H1 (cell line): ENCODE measurements around the gene HMGN2. TPM values are rescaled to one million over a fixed set of nuclear protein-coding genes. Genes with fewer than 3 reads are reported as not detected.

Experiments used
- CTCF ChIA-PET: fragments of 300-600 bp; sonication (Branson Sonifier 250); formaldehyde crosslinking; loops from one replicate; lab custom pipeline; 2021; ENCODE audit not compliant: partially characterized antibody; lab: Charles Lee
- POLR2A ChIA-PET: fragments of 300-600 bp; sonication (Branson Sonifier 250); formaldehyde crosslinking; loops from one replicate; lab custom pipeline; 2021; ENCODE audit warnings: inconsistent platforms; ENCODE audit not compliant: partially characterized antibody; lab: Charles Lee
- DNase-seq, 2 experiments: peaks; one replicate each; pipeline versions ENCODE4 v3.0.0 to v3.0.0-alpha.2; 2010 to 2022; ENCODE audit warnings: low spot score in 2 of 2, low read depth in 1 of 2, mixed read lengths in 1 of 2
- FAIRE-seq: peaks from 2 replicates; lab custom pipeline; 2011; peaks lifted over from hg19 to GRCh38; lab: Jason Lieb, UNC
- H2AFZ ChIP-seq: 2 replicates; pipeline ENCODE4 v1.8.1; 2012; ENCODE audit warnings: low read length, inconsistent platforms
- H2AK5ac ChIP-seq: 2 replicates; pipeline ENCODE4 v1.6.1; 2013; ENCODE audit warnings: low read depth, low read length
- H2BK120ac ChIP-seq: replicated peaks from 2 replicates; pipeline ENCODE3; 2013; ENCODE audit warnings: low read depth, low read length, inconsistent platforms
- H2BK12ac ChIP-seq: 2 replicates; pipeline ENCODE4 v1.6.1; 2013; ENCODE audit warnings: low read depth, low read length
- H2BK15ac ChIP-seq: 2 replicates; pipeline ENCODE4 v1.6.1; 2013; ENCODE audit warnings: low read length
- H2BK20ac ChIP-seq: 2 replicates; pipeline ENCODE4 v1.6.1; 2013; ENCODE audit warnings: low read length
- H2BK5ac ChIP-seq: 2 replicates; pipeline ENCODE4 v1.6.1; 2013; ENCODE audit warnings: low read depth, low read length
- H3K14ac ChIP-seq: 2 replicates; pipeline ENCODE4 v1.6.1; 2013; ENCODE audit warnings: inconsistent platforms; ENCODE audit not compliant: insufficient read length
- H3K18ac ChIP-seq: 2 replicates; pipeline ENCODE4 v1.6.1; 2013; ENCODE audit warnings: low read length; ENCODE audit errors: extremely low read depth
- H3K23ac ChIP-seq: 2 replicates; pipeline ENCODE4 v1.6.1; 2013; ENCODE audit warnings: inconsistent platforms; ENCODE audit not compliant: insufficient read length
- H3K23me2 ChIP-seq: 2 replicates; pipeline ENCODE4 v1.6.1; 2013; ENCODE audit warnings: low read depth, low read length
- H3K27ac ChIP-seq: 2 replicates; pipeline ENCODE4 v1.6.1; 2011; ENCODE audit warnings: low read depth, low read length, inconsistent platforms
- H3K27me3 ChIP-seq, 4 experiments: replicated peaks in 1 of 4; 1 replicate in 1 of 4; 2 replicates in 3 of 4; pipeline versions ENCODE4 v1.6.1 to v1.8.1; 2011 to 2013; ENCODE audit warnings: low read length in 3 of 4, mild to moderate bottlenecking in 3 of 4, inconsistent platforms in 2 of 4, mixed read lengths in 2 of 4, moderate library complexity in 1 of 4; ENCODE audit not compliant: control insufficient read depth in 3 of 4, insufficient read depth in 3 of 4; ENCODE audit errors: extremely low read depth in 1 of 4
- H3K36me3 ChIP-seq, 4 experiments: 2 replicates each; pipeline versions ENCODE4 v1.6.1 to v1.8.1; 2011 to 2013; ENCODE audit warnings: mild to moderate bottlenecking in 4 of 4, low read length in 3 of 4, moderate library complexity in 2 of 4, control low read depth in 1 of 4, inconsistent platforms in 1 of 4; ENCODE audit not compliant: insufficient read depth in 4 of 4, control insufficient read depth in 2 of 4
- H3K4ac ChIP-seq: replicated peaks from 2 replicates; pipeline ENCODE3; 2013; ENCODE audit warnings: low read length, low read depth, mixed read lengths, inconsistent platforms; ENCODE audit not compliant: insufficient read length
- H3K4me1 ChIP-seq, 4 experiments: replicated peaks in 1 of 4; 1 replicate in 1 of 4; 2 replicates in 3 of 4; pipeline versions ENCODE4 v1.6.1 to v1.8.1; 2011 to 2013; ENCODE audit warnings: low read length in 3 of 4, inconsistent platforms in 2 of 4, mixed read lengths in 1 of 4; ENCODE audit not compliant: insufficient read depth in 4 of 4, control insufficient read depth in 3 of 4
- H3K4me2 ChIP-seq, 2 experiments: 2 replicates each; pipeline versions ENCODE4 v1.6.1 to v1.8.1; 2011 to 2013; ENCODE audit warnings: low read depth in 2 of 2, low read length in 2 of 2, control low read depth in 1 of 2, inconsistent platforms in 1 of 2, mild to moderate bottlenecking in 1 of 2; ENCODE audit not compliant: insufficient read depth in 1 of 2
- H3K4me3 ChIP-seq, 4 experiments: fragments of 200-600, 300-600 bp in 1 of 4; sonication (generic), shearing (Covaris generic), sonication (Bioruptor Twin) in 1 of 4; 2 replicates each; pipeline versions ENCODE4 v1.5.1 to v1.8.1; 2011 to 2016; ENCODE audit warnings: low read length in 4 of 4, low read depth in 3 of 4, control low read depth in 2 of 4, inconsistent platforms in 2 of 4, mild to moderate bottlenecking in 2 of 4, mixed read lengths in 1 of 4, moderate library complexity in 1 of 4; ENCODE audit not compliant: insufficient read depth in 2 of 4; ENCODE audit errors: extremely low read depth in 1 of 4
- H3K56ac ChIP-seq: replicated peaks from 2 replicates; pipeline ENCODE3; 2013; ENCODE audit warnings: low read depth, mild to moderate bottlenecking, mixed read lengths, low read length, inconsistent platforms; ENCODE audit not compliant: insufficient read length
- H3K79me1 ChIP-seq: 2 replicates; pipeline ENCODE4 v1.6.1; 2013; ENCODE audit warnings: low read depth, low read length, control low read depth
- H3K79me2 ChIP-seq, 2 experiments: 2 replicates each; pipeline versions ENCODE4 v1.6.1 to v1.8.1; 2012 to 2013; ENCODE audit warnings: low read length in 2 of 2, mild to moderate bottlenecking in 2 of 2, inconsistent platforms in 1 of 2; ENCODE audit not compliant: insufficient read depth in 2 of 2, control insufficient read depth in 1 of 2
- H3K9ac ChIP-seq, 4 experiments: replicated peaks in 1 of 4; 1 replicate in 1 of 4; 2 replicates in 3 of 4; pipeline versions ENCODE4 v1.6.1 to v1.8.1; 2011 to 2013; ENCODE audit warnings: low read depth in 3 of 4, low read length in 3 of 4, control low read depth in 2 of 4, mild to moderate bottlenecking in 2 of 4, moderate library complexity in 2 of 4, inconsistent platforms in 1 of 4; ENCODE audit errors: extremely low read depth in 1 of 4
- H3K9me3 ChIP-seq, 2 experiments: 2 replicates each; pipeline versions ENCODE4 v1.6.1 to v1.8.1; 2012 to 2013; ENCODE audit warnings: mild to moderate bottlenecking in 2 of 2, moderate library complexity in 2 of 2, control low read depth in 1 of 2, inconsistent platforms in 1 of 2, low read depth in 1 of 2, low read length in 1 of 2, mixed read lengths in 1 of 2; ENCODE audit not compliant: insufficient read depth in 2 of 2
- H4K20me1 ChIP-seq, 2 experiments: replicated peaks in 1 of 2; 2 replicates each; pipeline versions ENCODE3 to v1.8.1; 2011 to 2013; ENCODE audit warnings: inconsistent platforms in 2 of 2, low read length in 2 of 2, mild to moderate bottlenecking in 1 of 2; ENCODE audit not compliant: insufficient read depth in 2 of 2, control insufficient read depth in 1 of 2
- H4K5ac ChIP-seq: 2 replicates; pipeline ENCODE4 v1.6.1; 2013; ENCODE audit warnings: low read length, low read depth, mixed read lengths, inconsistent platforms; ENCODE audit not compliant: insufficient read length
- H4K8ac ChIP-seq: 2 replicates; pipeline ENCODE4 v1.8.0; 2013; ENCODE audit warnings: mild to moderate bottlenecking, moderate library complexity, low read length, inconsistent platforms; ENCODE audit not compliant: insufficient read depth; ENCODE audit errors: extremely low read depth
- H4K91ac ChIP-seq: replicated peaks from 2 replicates; pipeline ENCODE3; 2013; ENCODE audit warnings: low read length, mixed read lengths, inconsistent platforms; ENCODE audit not compliant: insufficient read length
- CBX5 ChIP-seq: fragments of 300-800, 300-1000 bp; sonication (generic); IDR thresholded peaks from 2 replicates; pipeline ENCODE4 v1.7.1; 2016; ENCODE audit warnings: antibody characterized with exemption, low read length, low read depth
- E2F6 ChIP-seq: IDR thresholded peaks from 2 replicates; pipeline ENCODE4 v1.6.1; 2012; ENCODE audit warnings: inconsistent platforms
- FOSL1 ChIP-seq: IDR thresholded peaks from 2 replicates; pipeline ENCODE4 v1.6.1; 2011; ENCODE audit warnings: mild to moderate bottlenecking, low read depth, low read length, moderate library complexity; ENCODE audit not compliant: insufficient read depth
- GTF2F1 ChIP-seq: IDR thresholded peaks from 2 replicates; pipeline ENCODE4 v1.6.1; 2012; ENCODE audit warnings: low read depth, low read length, improper control_type of control experiment, borderline replicate concordance
- NRF1 ChIP-seq: IDR thresholded peaks from 2 replicates; pipeline ENCODE4 v1.6.1; 2011; ENCODE audit warnings: mild to moderate bottlenecking, low read depth, low read length, improper control_type of control experiment
- RBBP5 ChIP-seq: IDR thresholded peaks from 2 replicates; pipeline ENCODE4 v1.7.1; 2012; ENCODE audit warnings: low read depth, mild to moderate bottlenecking, inconsistent platforms, low read length, moderate library complexity, borderline replicate concordance
- SAP30 ChIP-seq: fragments of 300-600 bp; sonication (generic); IDR thresholded peaks from 2 replicates; pipeline ENCODE4 v1.7.1; 2012; ENCODE audit warnings: low read length, moderate library complexity, mild to moderate bottlenecking, inconsistent platforms; ENCODE audit not compliant: insufficient read depth, insufficient replicate concordance
- SIN3A ChIP-seq, 2 experiments: IDR thresholded peaks in 1 of 2; conservative IDR thresholded peaks in 1 of 2; 2 replicates each; pipeline ENCODE4 v1.6.1; 2011 to 2012; ENCODE audit warnings: low read length in 2 of 2, improper control_type of control experiment in 1 of 2, low read depth in 1 of 2, mild to moderate bottlenecking in 1 of 2
- TCF12 ChIP-seq: IDR thresholded peaks from 2 replicates; pipeline ENCODE4 v1.6.1; 2011; ENCODE audit warnings: low read depth, mild to moderate bottlenecking, low read length
- ZNF274 ChIP-seq: IDR thresholded peaks from 2 replicates; pipeline ENCODE4 v1.7.0; 2012; ENCODE audit warnings: low read length, borderline replicate concordance; ENCODE audit errors: extremely low read depth
- WGBS, 2 experiments: shearing (Covaris generic) in 1 of 2; methylation state at CpG; one replicate each; pipeline versions ENCODE4 v1.1.6 to v1.1.7; 2013 to 2015; ENCODE audit warnings: low lambda C conversion rate in 2 of 2, mixed read lengths in 2 of 2, inconsistent platforms in 1 of 2, low coverage in 1 of 2, missing lambda C conversion rate in 1 of 2; ENCODE audit not compliant: insufficient replicate concordance in 2 of 2, insufficient coverage in 1 of 2, insufficient read length in 1 of 2; ENCODE audit errors: extremely low coverage in 1 of 2, missing lambda C conversion rate in 1 of 2; 5-methylcytosine and 5-hydroxymethylcytosine counted together
- polyA plus RNA-seq, 7 experiments: library from polyadenylated mRNA; depleted of rRNA in 3 of 7; stranded (reverse) in 5 of 7; unstranded in 2 of 7; fragments of >200 nt in 5 of 7; fragments of 200-250 nt in 2 of 7; gene quantifications; 1 replicate in 5 of 7; 2 replicates in 1 of 7; 4 replicates in 1 of 7; pipeline versions ENCODE4 v1.2.1 to v1.2.3, GENCODE V29; 2011 to 2013; ENCODE audit warnings: missing spikeins in 2 of 7, mixed read lengths in 2 of 7
- total RNA-seq: library from RNA; stranded (reverse); fragmentation: NEBNext Ultra II Directional; extraction: Animal tissue kit (Norgen Biotek cat#: 25700); gene quantifications from 2 replicates; pipeline ENCODE4 v1.2.1, GENCODE V29; 2021

HMGN2 gene
- total and polyA plus RNA-seq, 2 of the 8 experiments (the other 6 are each of a cell fraction or from before 2014, with no cell fraction given) = 254 to 453 TPM

- no peak for FAIRE-seq
- no peaks in the 10 kb centered on the region for H3K4me1 ChIP-seq
- TF ChIP-seq SAP30 (no peak), ZNF274 (no peak), SIN3A (conservative IDR thresholded peaks at IDR 0.05 in 1 of 2, IDR thresholded peaks at IDR 0.05 in 1 of 2; ENCODE audit: low read depth in 1 of 2, low read length in 2 of 2) (0 out of 4 replicates have a peak, but pooled peaks of 1 of the 2 experiments have one; percentile 36), CBX5 (no peak), GTF2F1 (no peak), E2F6 (peak; percentile 40; the same call in 1 of the 2 replicates), NRF1 (no peak), FOSL1 (no peak), TCF12 (no peak), RBBP5 (peak; percentile 62; the same call in 1 of the 2 replicates)
Measured at GRCh38 chr1:26500488-26501175, 28.4 kb downstream of the HMGN2 start.

More at GRCh38 chr1:26500488-26501175, 28.4 kb downstream of the HMGN2 start:
- WGBS, 2 experiments = 1% methylated on average over 30 of the region's 74 CpGs; no CpG with 5 or more reads in 1 of the 2 experiments
- no peaks in the 10 kb centered on the region for H3K36me3 ChIP-seq
- CTCF ChIA-PET = interaction anchor here (0.6 to 3.9 kb wide), 20 partner anchors 9 to 220 kb away, joined by 3 to 27 read pairs (median 9); partner anchors contain the start of genes HMGN2 and RPS6KA1
- H2AK5ac ChIP-seq = no peak overlapping the region
- H2AFZ ChIP-seq = 0 out of 2 replicates have a peak overlapping the region, but pooled peaks have one; percentile 81
- no peaks in the 10 kb centered on the region for H4K20me1 ChIP-seq
- no peak overlapping the region; the same call in 1 of the 2 replicates for H2BK15ac ChIP-seq
- H3K27ac ChIP-seq = peak overlapping the region; percentile 43; the same call in 1 of the 2 replicates
- H2BK5ac ChIP-seq = peak overlapping the region; percentile 90
- peak overlapping the region; percentile 53 for H3K4ac ChIP-seq
- peak overlapping the region; percentile 81 for H4K8ac ChIP-seq
- no peaks in the 10 kb centered on the region for H3K79me2 ChIP-seq
- peaks cover 10% of the 10 kb centered on the region; the same call in 1 of the 2 replicates for H3K23me2 ChIP-seq
- H4K5ac ChIP-seq = peak overlapping the region; percentile 85
- peak overlapping the region; percentile 42 for H4K91ac ChIP-seq
- peak overlapping the region; percentile 69 for H3K56ac ChIP-seq
- H2BK20ac ChIP-seq = no peak overlapping the region
- DNase-seq = peak; percentile 25 to 98
- no peak overlapping the region for H3K14ac ChIP-seq
- H3K9ac ChIP-seq = peak overlapping the region in 3 of 4 experiments; percentile 0 to 66 (median 58); a peak in 5 of 7 replicates
- H3K27me3 ChIP-seq = no peaks in the 10 kb centered on the region
- H3K18ac ChIP-seq = peak overlapping the region; percentile 96
- no peak overlapping the region for H3K23ac ChIP-seq
- POLR2A ChIA-PET = interaction anchor here (0.6 to 3.5 kb wide), 33 partner anchors 8 to 501 kb away, joined by 3 to 48 read pairs (median 6); partner anchors contain the start of genes DHDDS, HMGN2, LIN28A and NUDC
- peak overlapping the region; percentile 60 to 76 (median 68) for H3K4me3 ChIP-seq
- peak overlapping the region; percentile 33 for H2BK120ac ChIP-seq
- peak overlapping the region; percentile 84 to 91 for H3K4me2 ChIP-seq
- no peaks in the 10 kb centered on the region for H3K79me1 ChIP-seq
- no peaks in the 10 kb centered on the region for H3K9me3 ChIP-seq
- no peak overlapping the region; the same call in 1 of the 2 replicates for H2BK12ac ChIP-seq
